Fibroblast of lung (primary cell): ENCODE data around the gene ADGRD1.

Experiments used
- CTCF ChIP-seq, 2 donors: IDR thresholded peaks in 1 of 2; conservative IDR thresholded peaks in 1 of 2; 1 replicate in 1 of 2; 2 replicates in 1 of 2; pipeline ENCODE4 v1.5.1; 2011 to 2012; ENCODE audit warnings: low read length in 2 of 2, control low read depth in 1 of 2, inconsistent platforms in 1 of 2, low read depth in 1 of 2, mild to moderate bottlenecking in 1 of 2
- EZH2 ChIP-seq: IDR thresholded peaks from 2 replicates; pipeline ENCODE4 v1.5.1; 2012; ENCODE audit warnings: low read length, control low read depth, mild to moderate bottlenecking; ENCODE audit errors: missing control alignments

DNA sequence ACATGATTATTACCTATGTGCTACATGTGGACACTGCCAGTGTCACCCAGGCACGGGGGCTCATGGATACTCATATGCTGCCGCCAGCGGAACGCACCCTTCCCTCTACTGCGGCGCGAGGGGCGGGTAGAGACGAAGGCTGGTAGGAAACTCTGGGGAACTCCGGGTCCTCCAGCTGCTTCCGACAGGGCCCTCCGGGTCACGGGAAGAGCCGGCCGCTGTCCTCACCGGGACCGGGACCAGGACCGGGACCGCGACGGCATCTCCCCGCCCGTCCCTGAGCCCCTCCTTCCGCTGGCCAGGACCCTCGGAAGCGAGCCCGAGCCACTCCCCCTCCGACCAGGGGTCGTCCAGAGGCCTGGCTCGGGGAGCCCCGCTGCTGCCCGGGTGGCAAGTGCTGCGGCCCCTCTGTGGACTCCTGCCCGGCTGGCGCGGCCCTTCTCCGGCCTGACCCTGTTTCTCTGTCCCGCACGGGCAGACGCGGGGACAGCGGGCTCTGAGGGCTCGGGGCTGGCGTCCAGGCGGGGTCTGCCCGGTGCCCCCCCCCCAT is 209.6 kb downstream of the ADGRD1 start:
- TF ChIP-seq CTCF (conservative IDR thresholded peaks at IDR 0.05 in 1 of 2, IDR thresholded peaks at IDR 0.05 in 1 of 2; ENCODE audit: low read depth in 1 of 2, low read length in 2 of 2) (no peak), EZH2 (no peak)
